ENCODE data around the gene PTGFRN. TPM values are rescaled to one million over a fixed set of nuclear protein-coding genes. Genes with fewer than 3 reads are reported as not detected.

Gene PTGFRN
- total RNA-seq, 4 donors from 2014 or later = 40.6 to 68.7 (median 56.0) TPM

DNA sequence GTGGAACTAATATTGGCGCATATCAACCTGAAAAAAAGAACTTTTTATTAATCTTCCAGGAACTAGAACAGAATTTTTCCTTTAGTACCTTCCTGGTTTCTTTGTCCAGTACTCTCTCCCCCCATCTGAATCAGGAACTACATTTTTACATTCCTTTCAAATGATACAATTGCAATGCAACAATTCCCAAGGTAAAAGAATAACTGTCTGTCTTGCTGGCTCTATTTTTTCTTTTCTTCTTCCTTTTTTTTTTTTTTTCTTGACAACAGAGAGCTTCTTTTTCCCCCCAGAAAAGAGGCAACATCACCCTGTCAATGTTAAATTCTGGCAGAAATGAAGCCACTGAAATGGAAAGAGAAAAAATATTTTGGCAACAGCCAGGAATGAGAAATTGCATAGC lies 87.3 kb downstream of the PTGFRN start:
- no peak overlapping the region for H3K4me3 ChIP-seq
- peaks cover 0 to under 1% (median 0%) of the 10 kb centered on the region in 3 donors for H3K4me1 ChIP-seq
- H3K36me3 ChIP-seq = no peaks in the 10 kb centered on the region
- 87 to 100% methylated on average over 1 of the region's 1 CpG for WGBS, 2 donors
- TF ChIP-seq POLR2A (IDR thresholded peaks at IDR 0.05) (no peak), CTCF (IDR thresholded peaks at IDR 0.05) (no peak)
- DNase-seq = no peak
- no peaks in the 10 kb centered on the region for H3K9me3 ChIP-seq
- intact Hi-C loops (cut with DNase I) = no loop called here
- H3K27me3 ChIP-seq = no peaks in the 10 kb centered on the region
- no peak overlapping the region for H3K27ac ChIP-seq

- intact Hi-C loops (cut with DNase I) = no loop called here
- Histone ChIP-seq H3K9me3 (no peaks in the 10 kb centered on the region), H3K36me3 (no peaks in the 10 kb centered on the region), H3K27me3 (no peaks in the 10 kb centered on the region), H3K27ac (no peak overlapping the region), H3K4me3 (no peak overlapping the region), H3K4me1 (no peaks in the 10 kb centered on the region)
- DNase-seq = no peak
- no peak for TF ChIP-seq CTCF (IDR thresholded peaks at IDR 0.05)
- no peak for TF ChIP-seq POLR2A (IDR thresholded peaks at IDR 0.05)
Observed at GRCh38 chr1:116997636-116998035, 87.9 kb downstream of the PTGFRN start.

- intact Hi-C loops (cut with DNase I) = no loop called here
- WGBS, 2 donors = 55 to 59% methylated on average over 3 of the region's 3 CpGs
- Histone ChIP-seq H3K4me3 (no peak overlapping the region), H3K4me1 (no peaks in the 10 kb centered on the region), H3K36me3 (no peaks in the 10 kb centered on the region), H3K27me3 (no peaks in the 10 kb centered on the region), H3K9me3 (no peaks in the 10 kb centered on the region), H3K27ac (no peak overlapping the region)
- DNase-seq = no peak
- TF ChIP-seq POLR2A (IDR thresholded peaks at IDR 0.05) (no peak), CTCF (IDR thresholded peaks at IDR 0.05) (no peak)
Observed at GRCh38 chr1:116999596-116999995, 89.9 kb downstream of the PTGFRN start.

- H3K36me3 ChIP-seq = no peaks in the 10 kb centered on the region
- H3K4me3 ChIP-seq = no peak overlapping the region
- no peak overlapping the region for H3K27ac ChIP-seq
- H3K27me3 ChIP-seq = no peaks in the 10 kb centered on the region
- H3K9me3 ChIP-seq = no peaks in the 10 kb centered on the region
- intact Hi-C loops (cut with DNase I) = no loop called here
- 83 to 86% methylated on average over 2 of the region's 2 CpGs for WGBS, 2 donors
- DNase-seq = no peak
- TF ChIP-seq CTCF (IDR thresholded peaks at IDR 0.05) = no peak
- TF ChIP-seq POLR2A (IDR thresholded peaks at IDR 0.05) = no peak
- no peaks in the 10 kb centered on the region for H3K4me1 ChIP-seq
Observed at GRCh38 chr1:117000142-117000541, 90.4 kb downstream of the PTGFRN start.

GRCh38 chr1:117001254-117001927 lies 91.7 kb downstream of the PTGFRN start, which contains the start of gene CD101:
Gene CD101, plus strand, starts transcription at chr1:117001760. Its CDS starts 58 bp downstream, at chr1:117001818.
- Histone ChIP-seq H3K9me3 (no peaks in the 10 kb centered on the region), H3K27me3 (no peaks in the 10 kb centered on the region), H3K36me3 (no peaks in the 10 kb centered on the region), H3K4me3 (peak within 1 kb of the TSS in 1 of 4 donors; percentile 12), H3K27ac (peak within 1 kb of the TSS in 3 of 4 donors; percentile 7 to 42 (median 13)), H3K4me1 (no peaks in the 10 kb centered on the region)
- 73 to 77% methylated on average over 3 of the region's 3 CpGs for WGBS, 2 donors
- intact Hi-C loops (cut with DNase I) = no loop called here
- no peak for DNase-seq
- no peak for TF ChIP-seq POLR2A (IDR thresholded peaks at IDR 0.05)
- no peak for TF ChIP-seq CTCF (IDR thresholded peaks at IDR 0.05)

All from esophagus squamous epithelium (tissue), 5 donors.